HG02588 (cell line): ENCODE data around the gene ANKRD39.

Source experiments
- ATAC-seq: cut with Tn5 transposase; IDR thresholded peaks from one replicate; pipeline ENCODE4 v1.9.1; 2021; ENCODE audit warnings: mild to moderate bottlenecking, moderate library complexity; ENCODE audit not compliant: unreplicated experiment

The ANKRD39 gene

DNA sequence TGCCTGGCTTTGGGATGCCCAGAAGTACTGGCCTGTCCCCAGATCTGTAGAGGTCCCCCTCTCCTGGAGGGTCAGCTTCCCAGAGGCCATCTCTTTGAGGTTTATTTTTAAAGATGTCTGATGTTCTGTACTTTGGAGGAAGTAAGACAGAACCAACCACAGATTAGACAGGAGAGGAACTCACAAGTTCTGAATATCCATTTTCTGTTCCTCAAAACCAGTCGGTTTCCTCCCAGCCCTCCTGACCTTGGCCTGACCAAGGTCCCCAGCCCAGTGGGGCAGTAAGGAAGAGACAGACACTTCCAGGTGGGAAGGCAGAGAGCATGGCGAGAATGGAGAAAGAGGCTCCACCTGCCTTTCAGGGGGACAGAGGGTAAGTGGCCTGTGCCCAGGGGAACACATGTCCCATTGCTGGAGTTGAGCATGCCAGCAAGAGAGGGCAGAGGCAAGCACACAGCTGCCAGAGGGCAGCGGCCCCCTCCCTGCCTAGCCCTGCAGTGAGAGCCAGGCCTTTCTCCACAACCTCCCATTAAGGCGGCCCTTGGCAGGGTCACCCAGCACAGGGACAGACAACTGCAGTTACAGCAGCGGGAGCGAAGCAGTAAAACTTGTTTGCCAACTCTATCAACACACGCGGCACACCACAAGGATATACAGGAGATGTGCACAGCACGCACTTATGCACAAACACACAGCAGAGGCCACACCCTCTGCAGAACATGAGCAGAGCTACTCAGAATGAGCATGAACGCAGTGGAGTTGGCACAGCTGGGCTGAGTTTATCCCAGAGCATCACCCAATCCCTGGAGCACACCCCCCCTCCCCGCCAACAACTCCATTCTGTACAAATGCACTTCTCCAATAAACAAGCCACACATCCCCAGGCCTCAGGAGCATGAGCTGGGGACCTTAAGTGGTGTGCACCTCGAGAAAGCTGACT, 30.5 kb upstream of the ANKRD39 start:
- ATAC-seq, result no peak

DNA sequence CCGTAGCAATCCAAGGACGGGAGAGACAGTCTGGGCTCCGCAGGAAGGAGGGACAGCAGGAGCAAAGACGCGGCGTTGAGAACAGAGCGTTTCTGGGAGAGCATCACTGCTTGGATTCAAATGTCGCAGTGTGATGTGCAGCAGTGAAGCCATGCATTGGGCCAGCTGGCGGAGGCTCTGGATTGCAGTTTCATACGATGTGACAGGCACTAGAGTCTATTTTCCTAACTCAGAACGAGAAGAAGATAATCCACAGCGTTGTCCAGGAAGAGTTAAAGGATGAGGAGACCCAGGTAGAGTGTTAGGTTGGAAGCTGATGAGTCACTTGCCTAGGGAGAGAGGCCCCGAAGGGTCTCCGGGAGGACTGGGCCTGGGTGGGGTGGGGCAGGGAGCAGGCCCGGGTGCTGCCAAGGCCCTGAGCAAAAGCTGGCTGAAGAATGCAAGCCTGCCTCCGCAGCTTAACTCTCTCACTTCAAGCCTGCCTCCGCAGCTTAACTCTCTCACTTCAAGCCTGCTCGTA, 29.7 kb upstream of the ANKRD39 start:
- no peak for ATAC-seq

DNA sequence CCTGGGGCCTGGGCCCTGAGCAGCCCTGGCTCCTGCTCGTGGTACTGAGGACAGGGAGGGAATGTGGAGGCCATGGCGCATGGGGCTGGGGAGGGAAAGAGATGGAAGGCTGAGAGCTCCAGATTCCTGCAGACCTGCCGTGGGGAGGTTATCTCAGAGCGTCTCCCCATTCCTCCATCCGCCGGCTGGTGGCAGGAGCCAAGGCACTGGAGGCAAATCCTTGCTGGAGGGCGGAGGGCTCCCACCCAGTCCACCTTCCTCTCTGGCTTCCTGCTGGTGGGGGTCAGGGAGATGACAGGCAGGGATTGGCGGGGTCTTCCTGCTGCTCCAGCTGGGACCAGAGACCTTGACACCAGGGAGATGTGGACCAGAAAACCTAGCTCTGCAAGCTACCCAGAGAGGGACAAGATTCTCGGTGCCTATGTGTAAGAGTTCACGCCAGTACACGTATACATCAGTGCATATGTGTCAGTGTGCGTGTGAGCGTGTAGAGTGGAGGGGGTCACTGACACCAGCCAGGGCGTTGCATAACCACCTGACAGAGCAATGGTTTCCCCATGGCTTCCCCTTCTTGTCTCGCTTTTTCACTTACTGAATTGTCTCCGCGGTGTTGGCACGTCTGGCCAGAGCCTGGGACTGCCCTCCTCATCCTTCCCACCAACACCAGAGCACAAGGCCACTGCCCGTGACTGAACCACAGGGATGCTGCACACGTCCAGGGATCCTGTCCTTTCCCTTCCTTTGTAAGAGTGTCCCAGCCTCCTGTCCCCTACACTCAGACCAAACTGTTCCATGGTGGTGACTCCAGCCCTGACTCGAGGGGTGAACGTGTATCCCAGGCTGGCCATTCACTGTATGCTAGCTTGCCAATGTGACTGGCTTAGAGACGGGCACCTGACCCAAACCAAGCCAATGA, 27.9 kb upstream of the ANKRD39 start:
- ATAC-seq, result no peak

DNA sequence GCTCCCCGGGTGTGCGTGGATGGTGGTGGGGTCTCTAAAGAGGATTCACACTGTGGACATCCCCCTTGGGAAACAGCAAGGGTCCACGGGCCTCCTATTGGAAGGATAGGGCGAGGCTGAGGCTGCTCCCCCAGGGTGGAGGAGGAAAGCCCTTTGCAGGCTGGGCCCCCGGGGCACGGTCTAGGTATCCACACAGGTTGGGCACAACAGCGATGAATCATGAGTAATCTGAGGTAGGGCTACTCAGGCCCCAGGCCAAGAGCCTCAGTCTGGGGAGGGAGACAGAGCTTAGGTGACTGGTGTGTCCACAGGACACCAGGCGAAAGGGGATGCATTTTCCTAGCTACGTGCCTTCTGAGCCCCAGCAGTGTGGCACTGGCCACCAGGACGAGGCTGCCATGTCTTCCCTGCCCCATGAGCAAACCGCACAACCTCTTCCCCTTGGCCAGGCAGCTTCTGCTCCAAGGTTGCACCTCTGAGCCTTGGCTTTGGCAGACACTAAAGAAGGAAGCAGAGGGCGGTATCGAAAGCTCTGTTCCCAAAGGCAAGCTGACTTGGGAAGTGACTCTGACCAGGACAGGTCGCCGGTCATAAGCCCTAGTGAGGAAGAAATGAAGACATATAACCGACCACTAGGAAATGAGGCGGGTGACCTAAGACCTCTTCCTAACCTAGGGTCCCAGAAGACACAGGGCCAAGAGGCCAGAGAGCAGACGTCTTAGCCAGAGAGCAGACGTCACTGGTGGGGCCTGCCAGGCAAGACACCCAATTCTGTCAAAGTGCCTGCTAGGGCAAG, 26.7 kb upstream of the ANKRD39 start:
- ATAC-seq, result no peak

DNA sequence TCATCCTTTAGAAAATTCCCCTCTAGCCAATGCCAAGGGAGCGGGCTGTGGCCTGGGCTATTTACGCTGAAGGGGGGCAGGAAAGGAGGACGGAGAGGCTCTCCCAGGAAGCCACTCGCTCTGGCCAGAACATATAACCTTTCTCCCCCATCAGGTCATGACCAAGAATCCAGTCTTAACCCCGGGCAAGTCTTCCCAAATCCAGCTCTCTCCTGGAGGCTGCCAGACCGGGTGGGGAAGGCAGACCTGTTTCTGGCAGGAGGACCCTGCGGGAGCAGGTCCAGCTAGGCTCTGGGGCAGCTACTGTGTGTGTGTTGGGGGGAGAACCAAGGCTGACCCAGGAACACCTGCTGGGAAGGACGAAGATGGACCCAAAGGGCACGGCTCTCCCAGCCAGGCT, 25.5 kb upstream of the ANKRD39 start:
- no peak for ATAC-seq

DNA sequence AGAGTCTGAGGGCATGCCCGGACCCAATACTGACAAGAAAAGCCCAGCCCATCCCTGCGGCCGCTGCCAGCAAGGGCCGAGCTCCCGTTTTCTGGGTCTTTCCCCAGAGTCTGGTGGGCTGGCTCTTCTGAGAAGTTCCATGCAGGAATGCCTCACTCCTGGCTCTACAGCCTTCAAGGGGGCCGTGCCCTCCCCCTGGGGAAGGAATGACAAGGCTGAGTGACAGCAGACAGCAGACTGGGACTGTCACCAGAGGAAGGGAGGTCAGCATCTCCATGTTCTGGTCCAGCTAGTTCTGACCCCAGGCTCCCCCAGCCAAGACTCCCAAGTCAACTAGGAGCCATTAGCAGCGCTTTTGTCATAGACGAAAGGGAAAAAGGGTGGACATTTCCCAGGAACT, 25.1 kb upstream of the ANKRD39 start:
- ATAC-seq, result no peak

DNA sequence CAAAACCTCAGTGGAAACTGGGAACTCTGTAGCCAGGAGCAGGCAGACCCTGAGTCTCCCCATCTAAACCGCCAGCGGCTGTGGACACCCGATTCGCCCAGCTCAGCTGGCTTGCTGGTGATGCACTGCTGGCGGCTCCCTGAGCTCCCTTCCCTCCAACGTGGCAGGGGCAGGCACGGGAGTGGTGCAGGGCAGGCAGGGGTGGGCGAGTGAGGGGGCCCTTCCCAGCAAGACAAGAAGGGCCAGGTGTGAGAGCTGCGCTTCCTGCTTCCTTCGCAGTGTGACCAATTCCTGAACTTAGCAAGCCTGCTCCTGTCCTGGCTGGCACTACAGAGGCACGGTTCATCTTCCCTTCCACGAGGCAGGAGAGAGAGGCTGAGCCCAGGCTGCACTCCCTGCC, 24.4 kb upstream of the ANKRD39 start:
- ATAC-seq, result no peak

DNA sequence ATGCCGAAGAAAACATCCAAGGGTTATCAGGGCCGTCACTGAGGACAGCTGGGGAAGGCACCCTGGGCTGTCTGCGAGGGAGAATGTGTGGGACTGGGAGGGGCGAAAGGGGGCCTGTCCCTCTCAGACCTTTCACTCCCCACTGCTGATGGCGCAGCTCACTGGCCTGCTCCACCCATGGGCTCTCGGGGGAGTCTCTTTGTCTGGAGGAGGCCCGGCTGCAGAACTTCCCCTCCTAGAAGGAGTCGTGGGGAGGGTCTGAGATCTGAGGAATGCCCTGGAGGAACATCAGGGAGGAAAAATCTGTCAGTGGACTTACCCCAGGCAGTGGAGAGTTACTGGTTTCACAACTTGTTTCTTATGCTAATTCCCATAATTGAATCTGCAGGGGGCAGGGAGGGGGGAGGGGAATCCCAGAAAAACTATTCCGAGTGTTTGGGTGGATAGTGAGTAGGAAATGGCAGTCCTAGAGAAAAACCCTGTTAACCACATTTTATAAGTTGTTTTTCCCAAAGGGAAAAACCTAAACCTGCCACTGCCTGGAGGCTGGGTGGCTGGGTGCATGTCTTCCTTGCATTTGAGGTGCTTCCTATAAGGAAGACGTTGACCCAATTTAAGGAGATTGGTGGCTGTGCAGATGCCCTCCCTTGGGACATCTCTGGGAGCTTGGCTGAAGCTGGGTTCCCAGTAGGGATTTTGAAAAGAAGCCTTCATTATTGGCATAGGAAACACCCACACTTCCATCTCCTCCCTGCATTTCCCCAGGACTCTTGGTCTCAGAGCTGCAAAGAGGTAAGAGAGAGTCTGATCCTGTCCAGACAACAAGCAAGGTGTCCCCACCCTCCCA, 23.8 kb upstream of the ANKRD39 start:
- no peak for ATAC-seq

DNA sequence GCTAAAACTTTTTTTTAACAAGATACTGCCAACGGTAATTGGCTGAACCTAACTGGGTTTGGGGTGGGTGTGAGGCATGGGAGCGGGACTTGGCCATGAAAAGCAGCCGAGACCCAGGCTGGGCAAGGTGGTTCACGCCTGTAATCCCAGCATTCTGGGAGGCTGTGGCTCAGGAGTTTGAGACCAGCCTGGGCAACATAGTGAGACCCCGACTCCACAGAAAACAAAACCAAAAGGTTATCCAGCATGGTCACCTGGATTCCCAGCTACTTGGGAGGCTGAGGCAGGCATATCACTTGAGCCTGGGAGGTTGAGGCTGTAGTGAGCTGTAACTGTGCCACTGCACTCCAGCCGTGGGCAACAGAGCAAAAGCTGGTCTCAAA, 23.1 kb upstream of the ANKRD39 start:
- ATAC-seq, result no peak

DNA sequence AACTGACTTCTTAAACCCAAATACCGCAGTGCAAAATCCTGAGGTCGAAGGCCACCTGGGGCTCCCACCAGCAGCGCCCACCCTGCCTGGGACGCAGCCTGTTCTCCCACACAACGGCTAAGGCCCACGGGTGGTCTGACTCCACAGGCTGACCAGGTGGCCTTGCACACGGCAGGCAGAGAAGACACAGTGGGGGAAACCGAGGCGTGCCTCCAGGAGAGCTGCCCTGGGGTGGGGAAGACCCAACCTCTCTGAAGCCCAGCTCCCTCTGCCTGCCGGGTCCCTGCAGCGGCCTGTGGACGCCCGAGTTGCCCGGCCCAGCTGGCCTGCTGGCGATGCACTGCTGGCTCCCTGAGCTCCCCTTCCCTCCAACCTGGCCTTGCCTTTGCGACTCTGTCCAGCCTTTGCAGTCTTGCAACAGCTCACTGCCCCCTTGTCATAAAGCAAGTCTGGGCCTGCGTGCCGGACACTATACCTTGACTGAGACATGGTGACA, 21.8 kb upstream of the ANKRD39 start:
- no peak for ATAC-seq

DNA sequence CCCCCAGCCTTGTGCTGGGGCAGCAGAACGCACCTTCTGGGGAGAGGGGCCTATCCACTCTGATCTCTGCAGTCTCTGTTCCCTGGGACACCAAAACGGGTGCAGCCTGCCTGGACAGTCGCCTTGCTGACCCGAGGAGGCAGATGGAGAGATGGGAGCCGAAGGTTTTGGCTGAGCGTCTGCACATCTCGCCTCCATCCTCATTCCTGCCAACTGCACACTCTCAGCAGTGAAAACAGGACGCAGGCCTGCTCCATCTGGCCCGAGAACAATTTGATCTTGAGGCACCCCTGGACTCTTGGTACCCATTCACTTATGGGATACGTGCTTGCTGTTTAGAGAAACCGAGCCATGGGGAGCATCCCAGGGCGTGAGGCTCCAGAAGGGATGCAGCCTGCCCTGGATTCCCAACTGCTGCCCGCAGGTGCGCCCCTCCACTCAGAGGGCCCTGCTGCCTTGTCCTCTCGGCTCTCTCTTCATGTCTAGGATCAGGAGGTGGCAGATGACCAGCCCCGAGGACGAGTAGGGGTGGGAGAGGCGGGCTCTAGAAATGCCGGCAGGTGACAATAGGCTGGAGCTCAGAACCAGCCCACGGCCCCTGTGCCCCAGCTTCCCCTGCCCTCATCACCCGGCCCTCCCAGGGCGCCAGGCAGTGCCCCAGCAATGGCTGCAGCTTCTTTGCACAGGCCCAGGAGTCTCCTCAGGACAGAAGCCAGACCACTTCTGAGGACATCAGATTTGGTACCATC, 21.2 kb upstream of the ANKRD39 start:
- no peak for ATAC-seq

DNA sequence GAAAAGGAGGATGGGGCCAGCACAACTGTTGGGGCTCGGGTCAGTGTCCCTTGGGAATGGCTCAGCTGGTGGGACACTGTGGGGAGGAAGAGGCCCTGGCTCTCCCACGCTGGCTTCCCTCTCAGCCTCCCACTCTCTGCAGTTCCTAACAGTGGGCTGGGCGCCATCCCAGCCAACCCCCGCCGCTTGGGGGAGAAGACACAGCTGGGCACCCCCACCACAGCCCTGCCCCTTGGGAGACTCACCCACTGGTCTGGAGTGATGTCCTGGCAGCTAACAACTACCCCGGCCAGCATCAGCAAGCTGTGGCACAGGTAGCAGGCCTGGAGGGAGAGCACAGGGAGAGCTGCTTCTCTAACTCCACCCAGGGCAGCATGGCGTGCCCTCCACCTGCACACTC, 20.4 kb upstream of the ANKRD39 start:
- ATAC-seq, result no peak

DNA sequence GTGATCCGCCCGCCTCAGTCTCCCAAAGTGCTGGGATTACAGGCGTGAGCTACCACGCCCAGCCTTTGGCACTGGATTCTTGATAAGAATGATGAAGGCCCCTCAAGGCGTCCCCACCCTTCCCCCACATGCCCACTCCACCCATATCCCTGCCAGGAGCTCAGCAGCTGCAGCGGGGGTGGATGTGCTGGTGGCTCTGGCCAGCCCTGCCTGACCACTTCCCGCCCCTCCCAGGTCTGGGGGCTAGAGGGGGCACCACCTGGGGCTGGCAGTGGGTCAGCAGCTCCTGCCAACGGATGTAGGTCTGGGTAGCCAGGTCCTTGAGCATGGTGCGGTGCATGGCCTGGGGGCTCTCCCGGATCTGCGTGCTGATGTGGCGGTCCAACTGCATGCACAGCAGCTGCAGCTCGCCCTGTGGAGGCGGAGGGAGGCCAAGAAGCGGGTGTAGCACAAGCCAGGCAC, 19.8 kb upstream of the ANKRD39 start:
- no peak for ATAC-seq

DNA sequence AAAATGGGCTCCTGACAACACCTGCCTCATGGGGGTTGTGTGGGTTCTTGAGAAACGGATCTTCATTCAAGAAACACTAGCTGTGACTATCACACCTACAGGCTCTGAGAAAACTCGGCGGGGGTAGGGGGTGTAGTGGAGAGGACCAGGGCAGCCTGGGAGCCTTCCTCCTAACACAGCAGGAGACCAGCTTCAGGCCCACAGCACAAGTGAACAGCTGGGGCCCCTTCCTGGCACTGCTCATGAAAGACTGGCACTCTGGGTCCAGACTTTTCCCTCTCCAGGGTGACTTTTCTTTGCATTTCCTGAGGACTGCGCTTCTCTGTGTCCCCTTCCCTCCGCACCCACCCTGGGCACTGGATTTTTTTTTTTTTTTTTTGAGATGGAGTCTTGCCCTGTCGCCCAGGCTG, 19.2 kb upstream of the ANKRD39 start:
- ATAC-seq, result no peak

DNA sequence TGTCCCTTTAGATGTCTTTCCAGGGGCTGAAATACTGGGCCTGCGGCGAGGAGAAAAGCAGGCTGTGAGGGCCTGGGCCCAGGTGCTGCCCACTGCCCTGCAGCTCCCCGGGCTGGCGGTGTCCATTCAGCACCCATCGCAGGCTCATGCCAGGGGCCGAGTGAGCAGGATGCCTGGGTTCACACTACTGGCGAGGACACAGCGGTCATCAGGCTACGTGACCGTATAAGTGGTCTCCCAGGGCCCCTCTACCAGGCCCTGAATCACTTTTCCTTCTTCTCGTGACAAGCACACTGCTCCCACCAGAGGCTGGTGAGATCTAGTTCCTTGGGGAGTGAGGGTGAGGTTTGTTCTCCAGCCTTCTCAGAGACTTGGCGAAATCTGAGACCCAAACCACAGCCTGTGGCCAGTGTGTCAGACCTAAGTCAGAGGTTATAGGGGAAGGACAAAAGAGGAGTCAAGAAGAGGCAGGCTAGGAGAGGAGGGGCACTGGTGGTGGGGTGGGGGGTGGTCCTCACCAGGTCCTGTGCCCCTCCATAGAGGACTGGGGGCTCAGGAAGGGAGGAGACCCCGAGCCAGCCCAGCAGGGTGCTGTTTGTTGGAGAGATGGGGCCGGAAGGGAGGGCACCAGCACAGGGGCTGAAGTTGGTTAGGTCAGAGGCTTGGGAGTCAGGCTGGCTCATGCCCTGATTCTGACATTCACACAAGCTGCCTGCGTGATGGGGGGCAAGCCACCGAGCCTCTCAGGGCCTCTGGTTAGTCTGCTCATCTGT, 18.6 kb upstream of the ANKRD39 start:
- ATAC-seq, result no peak

DNA sequence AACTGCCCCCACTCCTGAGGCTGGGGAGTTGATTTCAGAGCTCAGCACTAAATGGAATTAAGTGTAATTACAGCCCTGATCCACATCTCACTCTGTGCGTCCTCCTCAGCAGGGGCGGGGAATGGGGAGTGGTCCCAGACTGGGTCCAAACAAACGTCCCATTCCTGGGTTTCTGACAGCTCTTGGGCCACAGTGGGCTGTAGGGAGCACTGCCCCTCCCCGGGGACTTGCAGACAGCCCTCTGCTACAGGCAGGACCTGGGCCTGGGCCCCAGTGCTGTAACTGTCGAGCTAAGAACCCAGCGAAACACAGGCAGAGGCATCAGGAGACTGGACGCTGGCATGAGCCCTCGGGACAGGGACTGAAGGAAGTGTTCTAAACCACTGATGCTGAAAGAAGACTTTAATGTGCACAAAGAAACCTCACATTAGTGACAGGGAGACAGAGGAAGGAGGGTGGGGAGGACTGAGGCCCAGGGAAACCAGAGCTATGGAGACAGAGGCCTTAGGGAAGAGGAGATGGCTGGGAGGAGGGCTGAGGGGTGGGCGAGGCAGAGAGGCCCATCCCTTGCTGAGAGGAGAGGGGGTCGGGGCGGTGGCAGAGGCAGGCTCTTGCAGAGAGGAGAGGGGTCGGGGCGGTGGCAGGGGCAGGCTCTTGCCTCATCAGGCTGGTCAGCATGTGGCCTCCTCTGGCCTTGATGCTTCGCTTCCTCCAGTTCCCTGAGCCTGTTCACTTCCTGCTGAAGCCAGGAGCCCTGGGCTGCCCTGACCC, 17.9 kb upstream of the ANKRD39 start:
- no peak for ATAC-seq

DNA sequence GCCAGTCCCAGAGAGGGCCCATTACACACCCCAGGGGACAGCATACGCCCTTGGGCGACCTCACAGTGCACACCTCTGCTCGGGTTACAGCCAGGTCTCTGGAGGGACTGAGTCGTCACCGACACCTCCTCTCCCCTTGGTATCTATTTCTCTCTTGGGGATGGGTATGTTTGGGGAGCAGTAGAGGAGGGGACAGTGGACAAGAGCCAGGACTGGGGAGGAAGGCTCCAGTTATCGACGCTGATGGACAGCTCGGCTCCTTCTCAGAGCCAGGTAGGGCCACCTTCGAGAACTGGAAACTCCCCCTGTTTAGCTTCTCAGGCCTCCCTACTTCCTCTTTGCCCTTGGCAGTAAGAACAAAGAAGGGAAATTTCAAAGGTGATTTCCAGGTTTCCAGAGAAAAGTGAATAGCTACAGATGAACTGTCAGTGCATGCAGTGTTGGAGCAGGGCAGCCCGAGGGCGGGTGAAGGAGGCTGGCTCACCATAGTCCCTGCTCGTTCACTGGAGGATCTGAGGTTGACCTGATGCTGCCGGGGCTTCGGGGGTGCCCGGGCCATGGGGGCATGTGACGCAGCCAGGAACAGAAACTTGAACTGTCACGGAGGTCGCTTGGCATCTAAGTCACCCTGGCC, 16.5 kb upstream of the ANKRD39 start:
- no peak for ATAC-seq
